HG03039 (cell line): ENCODE data around the gene COLEC12.

Experiments
- ATAC-seq: cut with Tn5 transposase; IDR thresholded peaks from one replicate; pipeline ENCODE4 v1.9.1; 2021; ENCODE audit warnings: mild to moderate bottlenecking, moderate library complexity; ENCODE audit not compliant: unreplicated experiment

Gene COLEC12

DNA sequence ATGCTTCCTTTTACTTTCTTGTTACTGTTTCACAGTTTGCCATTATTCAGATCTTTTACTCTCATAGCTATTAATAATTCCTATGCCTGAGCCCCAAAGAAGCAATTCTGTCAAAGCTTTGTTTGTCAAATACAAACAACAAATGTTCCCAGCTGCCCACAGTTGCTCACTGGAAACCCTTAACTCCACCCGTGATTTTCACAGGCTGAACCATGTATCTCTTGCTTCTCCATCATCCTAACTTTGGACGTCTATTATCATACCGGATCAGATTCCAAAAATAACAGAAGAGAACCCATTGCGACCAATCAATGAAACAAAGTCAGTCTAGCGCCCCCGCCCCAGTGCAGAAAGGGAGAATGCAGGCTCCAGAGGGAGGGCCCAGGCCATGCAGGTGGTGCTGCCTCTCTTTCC lies 24.2 kb downstream of the COLEC12 start:
- ATAC-seq = no peak

DNA sequence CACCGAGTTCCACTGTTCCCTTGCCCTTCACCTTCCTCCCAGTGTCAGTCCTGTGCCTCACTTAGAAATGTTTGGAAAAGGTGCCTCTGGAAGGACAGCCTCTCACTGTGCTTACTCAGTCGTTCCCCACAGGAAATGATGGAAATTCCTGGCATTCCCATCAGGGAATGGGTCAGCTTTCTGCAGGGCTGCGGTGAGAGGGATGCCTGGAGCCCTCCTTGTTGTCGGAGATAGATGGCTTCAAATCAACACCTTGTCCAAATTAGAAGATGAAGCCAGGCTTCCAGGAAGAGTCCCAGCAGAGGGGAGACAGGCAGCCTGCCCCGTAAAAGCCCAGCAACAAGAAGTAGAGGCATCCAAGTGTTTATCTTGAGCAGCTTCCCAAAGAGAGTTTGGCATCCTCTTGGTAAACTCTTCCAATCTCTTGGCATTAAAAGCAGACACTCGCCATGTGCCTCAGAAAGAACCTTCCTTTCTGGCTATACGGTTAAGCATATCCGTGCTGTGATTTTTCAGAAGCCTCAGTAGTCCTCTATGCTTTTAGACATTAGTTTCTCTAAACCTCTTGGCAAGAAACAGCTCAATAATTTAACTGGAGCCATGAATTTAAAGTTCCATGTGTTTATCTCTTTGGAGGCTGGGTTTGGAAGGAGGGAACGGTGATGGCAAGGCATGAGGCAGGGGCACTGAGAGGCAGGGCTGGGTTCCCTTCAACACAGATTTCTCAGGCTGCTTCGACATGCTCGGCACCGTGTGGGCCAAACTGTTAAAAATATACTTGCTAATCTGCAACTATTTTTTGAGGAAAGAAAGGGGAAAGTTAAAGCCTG lies 25.1 kb downstream of the COLEC12 start:
- no peak for ATAC-seq

DNA sequence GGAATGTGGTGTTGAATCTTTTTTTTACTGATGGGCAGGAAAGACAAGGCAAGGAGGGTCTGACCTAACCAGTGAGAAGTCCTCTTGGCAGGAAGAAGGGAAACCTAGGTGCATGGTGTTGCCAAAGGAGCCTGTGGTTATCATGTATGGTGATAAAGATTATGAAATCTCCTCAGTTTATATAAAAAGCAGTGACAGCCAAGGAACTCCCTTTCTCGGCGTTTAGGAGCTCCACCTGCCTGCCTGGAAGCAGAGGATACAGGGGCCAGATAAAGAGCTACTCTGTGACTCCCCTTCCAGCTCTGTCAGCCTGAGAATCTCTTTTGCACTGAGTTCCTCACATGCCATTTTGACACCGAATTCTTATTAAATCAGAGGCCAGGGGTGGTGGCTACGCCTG lies 26.1 kb downstream of the COLEC12 start:
- ATAC-seq = no peak

DNA sequence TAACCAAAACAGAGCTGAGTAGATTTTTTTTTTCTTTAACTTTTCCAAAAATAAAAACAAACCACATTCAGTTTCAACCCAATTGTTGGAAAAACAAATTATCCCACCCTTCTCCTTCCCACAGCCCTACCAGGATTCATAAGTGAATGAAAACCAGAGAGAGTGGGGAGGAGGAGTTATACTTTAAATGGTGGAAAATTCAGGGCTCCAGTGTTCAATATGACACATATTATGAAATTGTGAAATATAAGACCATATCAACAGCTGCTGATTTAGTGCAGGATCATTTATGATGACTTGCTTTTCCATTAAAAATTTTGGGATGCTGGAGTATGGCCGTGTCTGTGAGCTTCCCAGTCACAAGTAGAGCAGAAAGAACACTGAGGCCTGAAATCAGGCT lies 26.7 kb downstream of the COLEC12 start:
- ATAC-seq = no peak

DNA sequence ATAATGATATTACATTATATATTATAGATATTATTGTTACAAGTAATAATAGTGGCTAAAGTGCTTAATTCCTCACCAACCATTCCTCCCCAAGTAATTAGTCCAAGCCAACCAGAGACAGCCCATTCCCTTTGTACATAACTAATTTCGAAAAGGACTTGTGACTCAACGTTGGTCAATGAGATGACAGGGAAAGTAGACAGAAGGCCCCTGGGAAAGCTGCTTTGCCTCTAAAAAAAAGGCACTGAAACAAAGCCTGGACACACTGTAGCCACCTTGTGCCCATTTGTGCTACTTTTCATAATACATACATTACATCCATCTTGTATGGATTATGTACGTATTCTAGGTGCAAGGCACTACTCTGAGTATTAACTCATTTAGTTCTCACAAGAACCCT lies 28.8 kb downstream of the COLEC12 start:
- no peak for ATAC-seq

DNA sequence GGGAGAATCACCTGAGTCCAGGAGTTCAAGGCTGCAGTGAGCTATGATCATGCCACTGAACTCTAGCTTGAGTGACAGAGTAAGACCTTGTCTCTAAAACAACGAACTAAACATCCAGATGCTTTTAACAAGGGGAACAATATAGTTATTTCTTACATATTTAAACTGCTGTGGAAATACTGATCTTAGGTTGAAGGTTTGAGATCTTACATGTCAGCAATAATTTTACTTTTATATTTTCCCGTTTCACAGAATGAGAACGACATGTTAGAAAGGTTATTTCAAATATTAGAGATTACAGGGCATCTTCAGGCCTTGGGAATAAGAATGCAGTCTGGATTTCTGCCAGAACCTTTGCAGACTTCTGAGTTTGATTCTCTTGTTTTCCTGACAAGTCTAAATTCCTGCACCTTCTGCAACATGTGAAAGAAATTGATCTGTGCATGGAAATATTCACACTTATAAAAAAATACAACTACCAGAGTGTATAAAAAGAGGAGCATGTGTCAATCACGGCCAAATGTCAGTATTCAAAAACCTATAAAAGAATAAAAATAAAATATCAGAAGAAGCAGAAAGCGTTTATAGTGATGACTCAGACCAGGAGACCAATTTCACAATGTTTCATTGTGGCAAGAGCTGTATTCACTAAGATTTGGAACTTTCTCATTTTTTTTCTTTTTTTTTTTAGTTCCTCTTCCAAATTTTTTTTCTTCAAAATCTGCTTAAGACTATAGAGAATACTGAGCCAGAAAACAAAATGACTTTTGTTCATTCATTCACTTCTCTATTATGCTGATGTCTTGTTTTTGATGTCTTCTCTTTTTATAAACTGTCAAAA lies 29.6 kb downstream of the COLEC12 start:
- ATAC-seq = no peak

DNA sequence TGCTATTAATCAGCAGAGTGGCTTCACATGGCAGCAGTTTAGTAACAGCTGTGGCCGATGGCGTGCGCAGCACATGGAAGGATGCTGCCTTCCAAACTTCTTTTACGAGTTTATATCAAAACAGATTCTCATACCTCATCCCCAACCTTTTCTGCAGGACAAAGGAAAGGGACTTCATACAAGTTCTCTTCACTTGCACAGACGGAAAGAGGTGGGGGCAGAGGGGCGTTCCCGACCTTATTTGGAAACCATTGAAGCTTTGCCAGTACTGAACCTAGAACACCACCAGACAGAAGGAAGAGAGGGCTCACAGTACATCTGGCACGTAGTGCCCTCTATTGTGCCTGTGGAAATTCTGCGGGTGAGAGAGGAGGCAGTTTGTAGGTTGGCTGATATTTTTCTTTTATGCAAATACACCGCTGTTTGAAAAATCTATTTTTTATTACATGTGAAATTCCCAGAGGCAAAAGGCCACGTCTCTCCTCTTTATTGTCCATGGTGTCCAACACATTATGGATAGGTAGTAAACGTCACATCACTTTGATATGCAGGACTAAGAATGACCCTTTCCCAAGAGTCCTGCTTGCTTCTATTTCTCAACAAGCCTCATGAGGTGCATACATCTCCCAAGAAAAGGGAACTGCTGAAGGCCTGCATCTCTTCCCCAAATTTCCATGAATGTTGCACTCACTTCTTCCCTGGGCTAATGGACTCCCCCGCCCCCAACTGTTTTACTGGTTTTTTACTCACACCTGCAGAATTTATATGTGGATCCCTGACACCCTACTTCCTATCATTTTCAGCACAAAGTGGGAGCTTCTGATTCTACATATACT lies 31.3 kb downstream of the COLEC12 start:
- no peak for ATAC-seq

DNA sequence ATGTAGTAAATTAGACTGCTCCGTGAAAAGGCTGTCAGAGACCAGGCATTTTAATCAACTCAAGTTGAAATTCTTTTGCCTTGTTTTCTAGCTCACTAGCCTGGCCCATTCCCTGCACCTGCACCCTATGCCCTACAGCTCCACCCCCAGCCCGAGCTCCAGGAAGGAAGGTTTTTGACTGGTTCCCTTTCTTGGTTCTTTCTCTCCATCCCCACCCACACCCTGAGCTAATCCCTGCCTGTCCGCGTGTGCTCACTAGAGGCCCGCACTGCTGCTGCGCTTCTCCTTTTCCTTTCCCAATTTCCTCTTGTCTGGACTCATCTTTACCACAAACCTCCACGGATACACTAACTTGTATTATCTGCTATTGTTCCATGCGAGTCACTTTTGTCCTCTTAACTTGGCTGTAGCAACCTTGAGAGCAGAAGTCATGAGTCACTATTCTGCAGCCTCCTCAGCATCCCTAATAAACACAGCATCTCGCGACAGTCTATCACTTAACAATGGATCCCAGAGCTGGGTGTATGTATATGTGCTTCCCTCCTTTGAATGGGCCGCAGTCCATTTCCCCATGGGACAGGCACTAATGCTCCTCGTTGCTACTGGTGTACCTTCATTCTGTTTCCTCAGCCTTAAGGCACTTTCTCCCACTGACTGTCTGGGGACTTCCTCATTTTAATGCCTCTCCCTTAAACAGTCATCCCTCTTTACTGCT lies 36.5 kb downstream of the COLEC12 start:
- ATAC-seq = no peak

DNA sequence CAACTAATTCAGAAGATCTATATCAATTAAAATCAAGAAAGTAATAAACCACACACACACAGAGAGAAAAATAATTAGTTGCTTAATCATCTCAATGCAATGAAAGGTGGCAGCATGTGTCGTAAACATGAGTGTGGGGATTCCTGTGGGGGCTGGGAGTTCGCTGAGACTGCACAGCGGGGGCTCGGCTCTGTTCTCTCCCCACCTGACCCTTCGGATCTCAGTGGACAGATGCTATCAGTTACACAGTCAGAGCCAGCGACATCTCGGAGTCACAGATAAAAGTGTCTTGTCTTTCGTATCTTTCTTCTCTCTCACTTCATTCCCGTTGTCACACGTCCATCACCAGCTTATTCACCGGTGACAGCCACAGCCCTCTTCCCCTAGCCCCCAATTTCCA lies 37.1 kb downstream of the COLEC12 start:
- no peak for ATAC-seq

DNA sequence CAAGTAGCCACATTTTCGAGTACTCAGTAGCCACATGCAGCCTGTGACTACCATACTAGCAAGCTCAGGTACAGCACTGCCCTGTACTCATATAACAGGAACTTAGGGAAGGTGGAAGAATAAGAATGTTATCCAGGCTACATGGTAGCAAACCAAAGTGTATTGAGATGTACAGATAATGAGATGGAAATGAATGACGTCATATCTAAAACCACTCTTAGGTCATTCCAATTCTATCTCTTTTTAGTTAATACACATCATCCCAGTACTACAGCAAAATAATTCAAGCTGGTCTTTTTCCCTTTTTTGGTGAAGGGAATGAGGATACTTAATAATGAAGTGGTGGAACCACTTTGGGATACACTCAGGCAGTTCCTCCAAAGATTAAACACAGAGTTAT lies 38.7 kb downstream of the COLEC12 start:
- ATAC-seq = no peak

DNA sequence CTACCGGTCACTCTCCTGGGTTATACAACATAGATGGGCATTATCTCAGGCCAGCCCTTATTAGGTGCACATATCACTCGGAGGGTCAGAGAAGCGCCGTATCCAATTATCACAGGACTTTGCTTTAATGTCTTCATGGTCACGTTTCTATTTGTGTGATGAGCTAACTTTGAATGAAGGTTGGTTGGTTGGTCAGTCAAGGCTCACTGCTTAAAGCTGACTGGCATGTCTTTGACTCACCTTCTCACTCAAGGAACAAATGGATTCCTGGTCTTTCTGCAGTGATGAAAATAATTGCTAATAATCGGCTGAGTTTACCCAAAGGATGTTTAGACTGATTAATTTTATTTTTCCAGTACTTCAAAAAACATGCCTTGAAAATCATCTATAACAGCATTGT lies 39.7 kb downstream of the COLEC12 start:
- ATAC-seq = no peak

DNA sequence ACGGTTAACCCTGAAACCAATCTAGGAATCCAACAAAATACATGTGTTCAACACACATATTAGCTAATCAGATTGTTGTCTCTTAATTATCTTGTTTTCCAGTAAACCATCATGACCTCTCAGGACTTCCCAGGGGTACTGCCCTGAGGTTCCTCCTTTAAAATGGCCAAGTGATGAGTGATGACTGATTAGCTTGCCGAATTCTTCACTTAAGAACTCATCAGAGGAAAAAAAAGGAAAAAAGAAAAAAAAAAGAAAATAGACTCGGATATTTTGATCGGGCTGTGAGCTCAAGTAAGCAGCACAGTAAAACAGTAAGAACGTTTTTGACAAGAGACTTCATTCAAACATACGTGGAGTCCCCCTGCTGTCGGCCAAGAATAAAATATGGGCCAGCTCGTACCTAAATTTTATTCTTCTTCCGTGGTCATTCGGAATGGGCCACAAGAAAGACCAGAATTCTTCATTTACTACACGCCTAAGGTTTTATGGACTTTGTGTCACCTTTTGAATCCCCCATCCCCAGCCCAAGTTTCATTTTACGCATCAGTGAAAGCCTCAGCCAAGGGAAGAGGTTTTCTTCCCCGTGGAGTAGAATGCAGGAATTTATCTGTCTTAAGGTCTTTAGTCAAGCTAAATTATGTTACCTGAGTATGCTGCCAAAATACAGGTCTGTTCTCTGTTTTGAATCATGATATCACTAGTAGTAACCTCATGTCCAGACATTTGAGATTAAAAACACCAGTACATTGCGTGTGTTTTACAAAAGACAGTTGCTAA lies 40.5 kb downstream of the COLEC12 start:
- no peak for ATAC-seq

DNA sequence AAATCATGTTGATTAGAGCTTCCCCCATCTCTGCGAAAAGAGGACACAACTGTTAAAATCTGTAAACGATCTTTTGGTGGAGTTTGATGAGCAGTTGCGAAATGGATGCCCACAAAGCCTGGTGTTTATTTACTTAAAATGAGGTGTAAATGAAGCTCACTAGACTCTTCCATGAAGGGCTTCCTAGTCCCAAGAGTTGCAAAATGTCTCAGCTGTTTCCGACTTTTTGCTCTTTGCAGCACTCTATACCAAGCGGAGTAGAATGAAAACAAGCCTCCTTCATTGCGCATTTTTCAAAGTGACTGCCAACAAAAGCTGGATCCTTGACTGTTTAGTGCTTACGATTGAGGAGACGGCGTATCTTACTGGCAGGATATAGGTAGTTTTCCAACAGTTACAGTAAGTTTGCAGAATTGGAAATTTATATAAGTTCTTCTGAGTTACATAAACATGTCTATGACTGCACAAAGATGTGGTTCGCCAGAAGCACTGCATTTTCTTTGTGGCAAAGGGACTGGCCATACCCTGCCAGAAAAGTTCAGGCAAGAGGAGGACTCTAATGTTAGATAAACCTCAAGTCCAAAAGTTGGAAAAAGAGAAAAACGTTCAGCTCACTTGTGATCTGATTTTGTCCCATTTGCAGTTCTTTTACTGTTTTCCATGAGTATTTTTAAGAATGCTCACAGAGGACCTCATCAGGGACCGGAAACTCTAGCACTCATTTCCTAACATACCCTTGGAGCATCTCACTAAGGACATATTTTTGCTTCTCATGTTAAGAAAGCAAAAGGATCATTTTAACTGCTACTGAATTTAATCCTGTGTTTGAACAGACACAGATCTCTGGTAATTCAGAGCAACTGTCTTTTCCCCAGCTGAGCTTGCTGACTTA lies 42.7 kb downstream of the COLEC12 start:
- no peak for ATAC-seq

DNA sequence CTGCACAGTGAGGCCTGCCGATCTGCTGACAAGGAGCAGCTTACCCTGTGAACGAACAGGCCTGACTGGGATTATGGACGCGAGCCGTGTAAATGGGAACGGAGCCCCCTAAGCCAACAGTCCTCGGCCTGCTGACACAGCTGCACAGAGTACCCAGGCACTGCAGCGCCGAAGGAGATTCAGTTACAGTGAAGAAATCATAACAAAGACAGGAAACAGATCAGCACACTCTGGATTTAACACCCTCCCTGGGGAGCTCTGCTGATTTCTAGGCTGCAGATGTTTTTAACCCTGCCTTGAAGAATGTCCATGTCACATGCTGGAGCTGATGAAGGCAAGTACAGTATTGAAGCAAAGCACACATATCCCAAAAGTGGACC lies 43.4 kb downstream of the COLEC12 start:
- no peak for ATAC-seq

DNA sequence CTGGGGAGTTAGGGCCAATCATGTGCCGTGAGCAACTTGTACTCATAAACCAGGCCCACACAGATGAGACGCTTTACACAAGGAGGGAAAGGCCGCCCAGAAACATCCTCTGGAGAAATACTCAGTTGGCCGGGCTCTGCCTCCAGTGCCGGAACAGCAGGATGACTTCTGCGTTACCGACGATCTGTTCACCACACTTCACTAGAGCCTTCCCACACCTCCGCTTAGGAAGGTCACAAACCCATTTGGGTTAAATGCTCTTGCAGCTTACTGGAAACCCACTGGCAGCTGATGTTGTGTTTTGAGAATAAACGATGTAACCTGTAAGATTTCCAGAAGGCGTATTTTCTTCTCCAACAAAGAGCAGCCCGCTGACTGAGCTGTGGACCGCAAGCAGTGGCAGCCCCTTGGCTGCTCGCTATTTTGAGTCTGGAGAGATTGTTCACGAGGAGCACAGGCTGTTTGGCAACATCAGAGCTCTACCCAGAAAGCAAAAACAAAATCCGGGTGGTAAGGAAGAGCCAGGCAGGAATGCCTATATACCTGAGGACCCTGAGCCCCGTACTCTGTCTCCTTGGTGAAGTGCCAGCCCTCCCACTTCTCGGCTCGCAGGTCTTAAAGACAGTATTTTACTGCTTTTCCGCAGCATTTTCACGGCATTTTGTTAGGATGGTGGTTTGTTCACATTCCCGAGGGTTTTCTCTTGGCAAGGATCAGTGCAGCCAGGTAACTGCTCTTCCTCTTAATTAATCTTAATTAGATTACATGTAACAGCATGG lies 44.0 kb downstream of the COLEC12 start:
- no peak for ATAC-seq

DNA sequence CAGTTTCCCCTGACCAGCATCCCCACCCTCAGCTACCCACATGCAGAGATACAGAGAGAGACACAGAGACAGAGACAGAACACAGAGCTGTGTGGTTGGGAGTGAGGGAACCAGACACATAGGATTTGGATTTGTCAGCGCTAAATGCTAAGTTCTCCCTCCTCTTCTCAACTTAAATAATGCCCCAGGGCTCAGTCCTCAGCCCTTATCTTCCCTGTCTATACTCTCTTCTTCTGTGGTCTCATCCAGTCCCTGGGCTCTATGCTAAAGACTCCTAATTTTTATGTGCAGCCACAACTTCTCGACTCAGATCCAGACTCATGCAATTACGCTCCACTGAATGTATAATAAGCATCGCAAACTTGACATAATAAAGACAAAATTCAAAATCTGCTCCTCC lies 47.1 kb downstream of the COLEC12 start:
- no peak for ATAC-seq

DNA sequence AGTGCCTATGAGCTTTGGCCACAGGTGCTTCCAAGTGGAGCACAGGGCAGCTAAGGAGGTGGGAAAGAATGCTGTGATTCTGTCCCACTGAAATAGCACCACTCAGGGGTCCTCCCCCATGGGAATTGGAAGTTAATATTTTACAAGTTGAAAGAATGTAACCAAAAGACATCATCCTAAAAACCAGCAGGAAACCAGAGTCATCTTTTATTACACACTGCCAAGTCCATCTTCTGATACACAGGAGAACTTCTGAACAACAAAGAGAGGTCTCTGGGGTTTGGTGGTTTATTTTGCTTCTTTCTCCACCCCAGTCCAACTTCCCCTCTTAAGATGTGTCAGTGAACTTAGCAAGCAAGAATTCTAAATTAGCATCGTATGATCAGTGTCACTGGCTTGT lies 47.7 kb downstream of the COLEC12 start:
- no peak for ATAC-seq

DNA sequence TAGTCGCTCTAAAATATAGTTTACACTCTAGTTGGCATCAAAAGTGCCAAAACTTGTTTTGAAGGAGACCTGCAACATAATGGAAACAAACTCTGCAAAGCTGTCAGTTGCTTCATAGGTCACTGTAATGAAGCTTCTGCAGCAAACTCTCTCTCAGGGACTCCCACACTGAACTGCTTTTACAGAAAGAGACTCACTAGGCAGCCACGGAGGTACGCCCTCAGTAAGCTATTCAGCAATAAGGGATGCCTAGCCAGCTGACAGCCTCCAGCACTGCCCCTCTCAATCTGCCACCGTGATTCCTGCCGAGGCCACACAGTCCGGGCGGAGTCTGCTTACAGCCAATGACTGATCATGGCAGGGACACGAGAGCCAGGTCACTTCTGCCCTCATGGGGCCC lies 51.1 kb downstream of the COLEC12 start:
- ATAC-seq = no peak
